ENCODE data around the gene MBP. TPM values are rescaled to one million over a fixed set of nuclear protein-coding genes. Genes with fewer than 3 reads are reported as not detected.

MBP gene
- total RNA-seq, 1 donor from 2014 or later = 3.2 TPM

DNA sequence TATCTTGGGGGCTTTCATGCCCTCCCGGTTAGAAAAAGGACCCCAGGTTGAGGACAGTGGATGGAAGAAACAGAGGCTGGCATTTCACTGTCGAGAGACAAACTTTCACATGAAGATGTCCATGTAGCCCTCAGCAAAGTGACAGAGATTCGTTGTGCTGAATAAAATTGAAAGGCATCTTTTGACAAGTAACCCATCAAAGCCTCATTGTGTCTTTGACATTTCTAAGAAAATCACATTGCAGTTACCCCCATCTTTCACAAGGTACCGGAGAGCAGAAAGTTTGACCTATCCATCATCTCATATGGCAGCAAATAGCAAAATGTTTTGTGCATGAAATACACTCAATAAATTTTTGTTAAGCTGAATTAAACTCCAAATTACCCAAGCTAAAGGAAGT is 2.0 kb upstream of the MBP start:
- no peak for DNase-seq (ENCODE audit: low read depth)

- peak; percentile 84 for DNase-seq (ENCODE audit: low read depth)
Observed at GRCh38 chr18:77133835-77134496, 1.4 kb upstream of the MBP start.

GRCh38 chr18:77133051-77133834 is 660 bp upstream of the MBP start:
- no peak for DNase-seq (ENCODE audit: low read depth)

- DNase-seq (ENCODE audit: low read depth) = peak; percentile 54
Observed at GRCh38 chr18:77131652-77132368, 773 bp downstream of the MBP start.

DNA sequence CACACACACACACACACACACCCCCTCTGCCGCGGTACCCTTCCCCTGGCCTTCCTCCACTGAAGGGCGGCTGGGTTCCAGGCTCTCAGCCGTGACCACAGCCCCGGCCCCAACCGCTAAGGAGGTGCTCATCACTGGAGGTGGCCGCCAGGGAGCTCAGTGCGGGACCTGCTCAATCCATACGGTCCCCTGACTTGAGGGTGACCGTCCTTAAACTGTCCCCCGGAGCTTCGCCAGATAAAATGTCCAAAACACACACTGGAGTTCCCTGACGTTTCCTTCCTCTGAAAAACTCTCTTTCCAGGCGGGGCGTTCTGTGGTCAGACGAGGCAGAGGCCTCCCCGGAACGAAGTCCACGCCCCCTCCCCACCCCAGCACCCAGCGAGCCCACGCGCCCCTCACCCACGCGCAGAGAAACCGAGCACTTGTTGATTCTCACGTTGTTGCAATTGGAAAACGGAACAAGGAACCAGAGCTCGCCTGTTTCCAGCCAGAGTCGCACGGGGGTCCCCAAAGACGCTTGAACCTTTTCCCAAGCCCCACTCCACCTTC is 1.4 kb downstream of the MBP start:
- DNase-seq (ENCODE audit: low read depth) = no peak

DNA sequence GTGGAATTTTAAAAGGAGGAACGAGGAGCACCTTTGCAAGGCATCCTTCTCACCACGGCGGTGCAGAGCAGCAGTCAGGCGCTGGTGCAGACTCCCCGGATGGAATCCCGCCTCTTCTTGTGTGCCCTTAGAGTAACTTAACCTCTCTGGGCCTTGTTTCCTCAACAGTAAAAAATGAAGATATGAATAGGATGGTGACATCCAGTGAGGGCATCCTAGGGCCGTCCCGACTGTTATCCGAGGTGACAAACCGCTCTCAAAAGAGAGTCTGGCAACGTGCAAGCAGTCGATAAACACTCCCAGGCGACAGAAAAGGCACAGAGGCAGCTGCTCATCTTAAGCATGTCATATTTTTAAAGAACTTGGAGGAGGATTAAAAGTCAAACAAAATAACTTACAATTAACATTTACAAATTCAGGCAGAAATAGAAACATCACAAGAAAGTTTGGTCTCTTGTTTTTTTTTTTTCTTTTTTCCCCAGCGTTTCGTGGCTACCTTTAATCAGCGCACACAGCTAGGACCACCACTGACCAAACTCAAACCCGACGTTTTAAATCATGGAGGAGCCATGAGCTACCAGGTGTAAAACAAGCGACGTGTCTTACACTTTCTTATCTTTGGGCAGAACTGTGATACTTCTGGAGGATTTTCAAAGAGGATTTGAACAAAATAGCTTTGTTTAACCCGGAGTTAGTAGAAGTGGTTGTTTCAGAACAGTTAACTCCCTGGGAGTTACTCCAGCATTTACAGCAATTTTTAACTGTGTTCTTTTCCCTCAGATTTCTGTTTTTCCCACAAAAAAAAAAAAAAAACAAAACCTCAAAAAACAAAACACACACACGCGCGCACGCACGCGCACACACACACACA is 2.1 kb downstream of the MBP start:
- no peak for DNase-seq (ENCODE audit: low read depth)

GRCh38 chr18:77129150-77129551 is 3.4 kb downstream of the MBP start:
- DNase-seq (ENCODE audit: low read depth) = peak; percentile 63

DNA sequence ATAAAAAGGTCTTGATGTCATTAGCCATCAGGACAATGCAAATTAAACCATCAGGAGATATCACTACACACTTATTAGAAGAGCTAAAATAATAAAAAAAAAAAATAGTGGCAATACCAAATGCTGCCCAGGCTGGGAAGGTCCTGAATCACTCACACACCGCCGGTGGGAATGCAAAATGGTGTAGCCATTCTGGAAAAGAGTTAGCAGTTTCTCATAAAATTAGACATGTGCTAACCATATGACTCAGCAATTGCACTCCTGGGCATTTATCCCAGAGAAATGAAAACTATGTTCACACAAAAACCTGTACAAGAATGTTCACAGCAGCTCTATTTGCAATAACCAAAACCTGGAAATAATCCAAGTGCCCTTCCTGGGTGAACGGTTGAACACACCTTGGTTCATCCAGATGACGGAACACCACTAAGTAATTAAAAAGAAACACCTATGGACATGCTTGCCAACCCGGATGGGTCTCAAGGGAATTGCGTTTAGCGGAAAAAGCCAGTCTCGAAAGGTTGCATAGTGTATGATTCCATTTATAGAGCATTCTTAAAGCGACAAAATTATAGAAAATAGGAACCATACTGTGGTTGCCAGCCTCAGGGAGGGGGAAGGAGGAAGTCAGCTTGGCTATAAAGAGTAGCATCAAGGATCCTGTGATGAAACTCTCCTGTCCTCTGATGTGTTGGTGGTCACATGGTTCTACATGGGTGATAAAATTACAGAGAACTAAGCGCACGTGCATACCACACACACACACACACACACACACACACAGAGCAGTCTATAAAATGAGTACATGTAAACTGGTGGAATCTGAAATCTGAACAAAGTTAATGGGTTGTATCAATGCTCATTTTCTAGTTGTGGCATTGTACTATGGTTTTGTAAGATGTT is 4.6 kb downstream of the MBP start:
- peak; percentile 75 for DNase-seq (ENCODE audit: low read depth)

DNA sequence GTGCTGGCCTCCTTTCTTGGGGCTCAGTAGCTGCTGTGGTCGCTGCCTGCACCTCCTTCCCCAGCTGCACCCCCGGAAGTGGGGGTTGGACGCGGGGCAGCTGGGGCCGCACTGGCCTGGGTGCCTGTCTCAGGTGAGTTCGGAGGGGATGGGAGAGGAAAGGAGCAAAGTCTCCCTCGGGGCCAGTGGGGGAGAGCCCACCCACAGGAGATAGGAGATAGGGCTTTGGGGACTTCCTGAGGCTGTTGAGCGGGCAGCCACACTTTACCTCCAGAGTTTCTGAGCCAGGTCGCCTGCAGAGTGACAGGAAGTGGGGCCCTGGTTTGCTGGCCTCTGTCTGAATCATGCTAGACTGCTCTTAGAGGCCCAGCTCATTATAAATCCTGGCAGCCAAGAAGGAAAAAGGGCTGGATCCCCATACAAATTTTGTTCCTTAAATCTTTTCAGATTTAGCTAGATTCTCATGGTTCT is 8.1 kb downstream of the MBP start:
- DNase-seq (ENCODE audit: low read depth) = no peak

- DNase-seq (ENCODE audit: low read depth) = no peak
Observed at GRCh38 chr18:77123320-77124231, 9.0 kb downstream of the MBP start.

- no peak for DNase-seq (ENCODE audit: low read depth)
Observed at GRCh38 chr18:77121523-77121922, 11.1 kb downstream of the MBP start.

DNA sequence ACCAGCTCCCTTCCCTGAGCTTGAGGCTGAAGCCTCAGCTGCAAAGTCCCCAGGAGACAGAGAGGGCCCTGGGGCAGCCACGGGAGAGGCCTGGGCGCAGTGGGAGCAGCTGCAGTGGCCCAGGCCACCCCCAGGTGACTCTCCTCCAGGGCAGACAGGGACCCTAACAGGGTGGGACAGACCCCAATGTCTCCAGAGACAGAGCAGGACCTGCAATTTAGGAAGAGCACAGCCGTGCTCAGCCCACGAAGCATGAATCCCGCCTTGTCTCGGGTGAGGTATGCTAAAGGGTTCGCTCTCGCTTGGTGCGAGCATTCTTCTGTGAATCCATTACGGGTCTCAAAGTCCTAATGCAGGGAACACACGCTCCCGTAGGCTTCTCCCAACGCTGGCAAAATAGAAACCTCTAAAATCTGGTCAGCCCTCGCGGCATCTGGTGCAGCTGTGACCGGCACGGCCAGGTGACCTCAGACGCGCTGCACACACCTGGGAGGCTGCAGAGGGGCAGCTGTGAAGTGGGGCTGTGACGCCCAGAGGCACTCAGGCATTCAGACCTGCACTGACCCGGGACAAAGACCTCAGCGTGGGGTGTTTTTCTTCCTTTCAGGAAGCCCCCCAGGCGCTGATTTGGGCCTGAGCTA is 12.6 kb downstream of the MBP start:
- DNase-seq (ENCODE audit: low read depth) = no peak

DNA sequence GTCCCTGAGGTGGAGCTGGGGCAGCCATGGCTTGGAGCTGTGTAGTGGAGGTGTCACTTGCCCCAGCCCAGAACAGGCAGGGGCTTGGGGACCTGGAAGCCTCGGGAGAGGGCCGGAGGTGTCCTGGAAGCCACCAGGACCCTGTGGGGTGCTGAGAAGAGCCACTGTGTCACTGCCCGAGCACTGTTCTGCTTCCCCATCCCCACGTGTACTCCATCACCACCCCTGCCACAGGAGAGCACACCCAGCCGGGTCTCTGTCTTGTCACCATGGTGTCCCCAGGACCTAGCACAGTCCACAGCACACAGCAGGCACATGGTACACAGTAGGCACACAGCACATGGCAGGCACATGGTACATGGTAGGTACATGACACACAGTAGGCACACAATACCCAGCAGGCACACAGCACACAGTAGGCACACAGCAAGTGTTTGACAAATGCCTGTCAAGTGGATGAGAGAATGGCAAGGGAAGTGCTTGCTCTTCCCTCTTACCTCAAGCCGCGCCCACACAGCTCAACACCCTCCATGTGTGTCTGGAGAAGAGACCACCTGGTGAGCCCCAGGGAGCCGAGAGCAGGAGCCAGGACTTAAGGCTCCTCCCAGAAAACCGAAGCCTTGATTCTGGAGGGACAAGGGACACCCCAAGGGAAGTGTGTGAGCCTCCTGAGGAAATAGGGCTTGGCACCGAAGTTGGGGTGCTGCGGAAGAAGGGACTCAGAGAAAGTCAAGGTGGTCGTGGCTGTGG is 13.3 kb downstream of the MBP start:
- no peak for DNase-seq (ENCODE audit: low read depth)

DNA sequence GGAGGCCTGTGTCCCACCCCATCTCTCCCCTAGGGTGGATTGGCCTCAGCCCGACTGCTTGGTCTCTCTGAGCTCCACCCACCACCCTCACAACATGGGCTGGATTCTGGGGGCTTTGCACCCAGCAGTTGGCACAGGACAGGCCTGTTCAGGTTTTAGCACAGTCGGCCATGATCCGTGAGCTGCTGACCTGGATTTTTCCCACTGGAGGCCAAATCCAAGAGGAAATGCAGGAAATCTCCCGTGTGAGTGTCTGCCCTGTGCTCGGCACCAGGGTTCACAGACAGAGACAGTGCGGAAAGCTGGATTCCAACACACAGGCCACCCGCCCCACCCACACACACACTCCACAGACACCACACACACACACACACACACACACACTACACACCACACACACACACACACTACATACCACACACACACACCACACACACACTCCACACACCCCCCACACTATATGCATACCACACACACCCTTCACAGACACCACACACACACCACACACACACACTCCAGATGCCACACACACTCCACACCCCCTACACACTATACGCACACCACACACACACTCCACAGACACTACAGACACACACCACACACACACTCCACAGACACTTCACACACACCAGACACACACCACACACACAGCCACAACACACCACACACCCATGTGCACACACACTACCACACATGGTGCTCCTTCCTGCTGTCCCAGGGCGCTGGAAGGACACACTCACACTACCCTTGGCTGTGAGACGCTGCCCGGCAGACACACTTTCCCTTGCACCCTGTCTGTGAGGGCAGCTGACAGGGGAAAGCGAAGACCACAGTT is 14.1 kb downstream of the MBP start:
- DNase-seq (ENCODE audit: low read depth) = no peak

DNA sequence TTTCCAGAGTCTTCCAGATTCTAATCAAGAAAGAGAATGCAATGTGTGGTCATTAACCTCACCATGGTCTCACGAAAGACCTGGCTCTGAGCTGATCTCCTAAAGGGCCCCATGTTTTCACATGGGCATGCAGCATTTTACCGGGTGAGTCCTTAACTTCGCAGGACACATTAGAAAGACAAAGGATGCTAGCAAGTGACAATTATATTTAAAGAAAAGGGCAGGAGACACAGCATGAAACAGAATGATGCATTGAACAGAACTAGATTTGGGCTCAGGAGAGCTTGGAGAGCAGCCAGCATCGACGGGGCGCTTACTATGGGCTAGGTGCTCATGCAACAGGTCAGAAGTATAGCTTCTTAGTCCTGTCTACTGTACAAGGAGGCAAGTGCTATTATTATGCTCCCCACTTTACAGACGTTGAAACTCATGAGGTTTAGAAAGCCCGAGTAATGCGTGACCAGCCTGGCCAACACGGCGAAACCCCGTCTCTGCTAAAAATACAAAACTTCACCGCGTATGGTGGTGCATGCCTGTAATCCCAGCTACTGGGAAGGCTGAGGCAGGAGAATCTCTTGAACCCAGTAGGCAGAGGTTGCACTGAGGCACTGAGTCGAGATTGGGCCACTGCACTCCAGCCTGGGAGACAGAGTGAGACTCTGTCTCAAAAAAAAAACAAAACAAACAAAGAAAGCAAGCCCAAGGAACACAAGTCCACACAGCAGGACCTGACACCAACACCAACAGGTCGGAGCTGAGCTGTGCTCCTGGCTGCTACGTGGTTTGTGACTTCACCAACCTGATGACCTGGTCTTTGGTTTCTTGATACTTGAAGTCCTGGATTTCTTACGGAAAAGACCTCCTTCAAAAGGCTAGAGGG is 16.1 kb downstream of the MBP start:
- no peak for DNase-seq (ENCODE audit: low read depth)
